ENCODE results near the gene CKAP5.

The CKAP5 gene

DNA sequence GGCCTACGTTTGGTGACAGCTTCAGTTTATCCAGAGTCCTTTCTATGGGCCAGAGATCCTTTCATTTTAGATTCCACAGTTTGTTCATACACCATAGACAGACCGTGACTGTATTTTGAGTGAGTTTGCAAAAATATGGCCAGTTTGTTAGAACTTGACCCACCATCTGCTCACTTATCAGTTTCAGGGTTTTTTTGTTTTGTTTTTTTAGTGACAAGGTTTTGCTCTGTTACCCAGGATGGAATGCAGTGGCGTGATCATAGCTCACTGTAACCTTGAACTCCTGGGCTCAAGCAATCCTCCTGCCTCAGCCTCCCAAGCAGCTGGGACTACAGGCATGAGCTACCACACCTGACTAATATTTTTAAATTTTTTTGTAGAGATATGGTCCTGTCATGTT lies 9.1 kb upstream of the CKAP5 start:
- H3K4me1 ChIP-seq (ENCODE audit: control insufficient read depth, low read depth, low read length), result peaks cover 13% of the 10 kb centered on the region
- H3K27ac ChIP-seq (ENCODE audit: low read length), result no peak overlapping the region
- H3K9ac ChIP-seq (ENCODE audit: low read length), result no peak overlapping the region
- peaks cover 41% of the 10 kb centered on the region for H3K27me3 ChIP-seq (ENCODE audit: control insufficient read depth, insufficient read depth, low read length)
- peaks cover 14% of the 10 kb centered on the region for H3K36me3 ChIP-seq (ENCODE audit: control insufficient read depth, low read depth, low read length)
- no peak overlapping the region for H3K4me3 ChIP-seq (ENCODE audit: low read length)
- no peaks in the 10 kb centered on the region for H3K9me3 ChIP-seq (ENCODE audit: control insufficient read depth, low read depth, low read length)

DNA sequence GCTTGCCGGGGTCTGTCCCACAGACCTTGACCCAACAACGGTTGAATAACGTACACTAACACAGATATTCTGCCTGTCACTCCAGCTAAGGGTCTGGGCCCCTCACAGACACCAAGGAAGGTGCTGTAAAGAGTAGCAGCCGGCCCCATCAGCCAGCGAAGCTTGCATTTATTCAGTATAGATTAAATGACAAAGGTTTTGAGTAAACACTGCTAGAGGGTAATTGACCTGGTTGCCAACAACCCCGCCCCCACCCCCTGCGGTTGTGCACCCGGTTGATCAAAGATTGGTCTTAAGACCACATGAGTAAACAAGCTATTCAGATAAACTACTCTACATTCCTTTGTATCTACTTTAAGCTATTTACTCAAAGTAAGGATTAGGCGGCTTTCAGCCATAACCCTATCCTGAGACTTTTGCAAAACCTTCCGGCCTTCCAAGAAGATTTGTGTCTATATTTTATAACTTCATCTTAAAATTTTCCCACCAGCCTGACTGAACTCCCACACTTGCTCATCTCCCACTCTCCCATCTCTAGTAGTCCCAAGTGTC lies 4.8 kb upstream of the CKAP5 start:
- Histone ChIP-seq H3K36me3 (ENCODE audit: control insufficient read depth, low read depth, low read length) (no peaks in the 10 kb centered on the region), H3K4me1 (ENCODE audit: control insufficient read depth, low read depth, low read length) (peaks cover 19% of the 10 kb centered on the region), H3K9me3 (ENCODE audit: control insufficient read depth, low read depth, low read length) (no peaks in the 10 kb centered on the region), H3K27me3 (ENCODE audit: control insufficient read depth, insufficient read depth, low read length) (peaks cover 79% of the 10 kb centered on the region), H3K9ac (ENCODE audit: low read length) (no peak overlapping the region), H3K27ac (ENCODE audit: low read length) (no peak overlapping the region), H3K4me3 (ENCODE audit: low read length) (peak overlapping the region; percentile 36)

DNA sequence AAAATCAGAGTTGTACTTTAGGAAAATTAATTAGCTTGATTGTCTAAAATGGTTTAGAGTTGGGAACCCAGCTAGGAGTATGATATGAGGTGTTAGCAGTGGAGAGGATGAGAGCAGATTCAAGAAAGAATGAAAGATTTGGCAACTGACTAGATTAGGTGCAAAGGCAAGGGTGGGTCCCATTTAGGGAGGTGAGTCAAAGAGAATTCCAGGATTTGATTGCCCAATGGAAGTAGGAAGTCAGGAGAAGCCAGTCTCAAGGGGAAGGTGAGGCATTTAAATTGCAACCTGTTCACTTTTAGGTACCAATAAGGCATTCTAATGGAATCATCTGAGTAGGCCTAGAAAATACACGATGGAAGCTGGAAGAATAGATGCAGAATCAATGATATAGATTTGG lies 3.6 kb upstream of the CKAP5 start:
- Histone ChIP-seq H3K27ac (ENCODE audit: low read length) (no peak overlapping the region), H3K9me3 (ENCODE audit: control insufficient read depth, low read depth, low read length) (no peaks in the 10 kb centered on the region), H3K9ac (ENCODE audit: low read length) (no peak overlapping the region), H3K27me3 (ENCODE audit: control insufficient read depth, insufficient read depth, low read length) (peaks cover 79% of the 10 kb centered on the region), H3K4me1 (ENCODE audit: control insufficient read depth, low read depth, low read length) (peaks cover 22% of the 10 kb centered on the region), H3K4me3 (ENCODE audit: low read length) (no peak overlapping the region), H3K36me3 (ENCODE audit: control insufficient read depth, low read depth, low read length) (no peaks in the 10 kb centered on the region)

DNA sequence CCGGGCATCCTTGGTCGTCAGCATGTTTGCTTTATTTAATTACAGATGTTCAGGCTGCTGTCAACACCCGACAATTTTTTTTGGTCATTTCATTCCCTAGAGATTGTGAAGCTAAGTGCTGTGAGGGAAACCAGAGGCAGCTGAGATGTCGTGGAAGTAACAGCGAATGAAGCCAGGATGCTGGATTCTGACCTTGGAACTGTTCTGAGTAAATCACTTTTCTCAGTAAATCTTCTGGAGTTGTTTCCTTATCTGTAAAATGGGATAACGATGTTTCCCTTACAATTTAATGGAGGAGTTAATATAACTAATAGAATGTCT lies 390 bp upstream of the CKAP5 start:
- H3K4me3 ChIP-seq (ENCODE audit: low read length), result peak overlapping the region; percentile 89
- H3K9ac ChIP-seq (ENCODE audit: low read length), result peak overlapping the region; percentile 77
- H3K36me3 ChIP-seq (ENCODE audit: control insufficient read depth, low read depth, low read length), result peaks cover 3% of the 10 kb centered on the region
- no peak overlapping the region for H3K27ac ChIP-seq (ENCODE audit: low read length)
- H3K9me3 ChIP-seq (ENCODE audit: control insufficient read depth, low read depth, low read length), result no peaks in the 10 kb centered on the region
- peaks cover 50% of the 10 kb centered on the region for H3K27me3 ChIP-seq (ENCODE audit: control insufficient read depth, insufficient read depth, low read length)
- peaks cover 22% of the 10 kb centered on the region for H3K4me1 ChIP-seq (ENCODE audit: control insufficient read depth, low read depth, low read length)

DNA sequence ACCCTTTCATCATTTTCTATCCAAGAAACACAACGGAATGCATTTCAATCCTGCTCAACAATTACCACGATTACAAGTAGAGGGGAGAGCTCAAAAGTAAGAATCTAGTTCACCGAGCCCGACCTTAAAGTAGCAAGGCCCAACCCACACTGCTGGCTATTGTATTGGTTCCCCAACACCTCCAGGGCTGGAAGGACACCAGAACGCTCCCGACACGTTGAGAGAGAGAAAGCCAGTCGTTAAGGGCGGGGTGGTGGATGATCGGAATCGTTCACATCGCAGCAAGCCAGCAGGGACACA lies 690 bp downstream of the CKAP5 start:
- Histone ChIP-seq H3K36me3 (ENCODE audit: control insufficient read depth, low read depth, low read length) (peaks cover 3% of the 10 kb centered on the region), H3K27me3 (ENCODE audit: control insufficient read depth, insufficient read depth, low read length) (peaks cover 40% of the 10 kb centered on the region), H3K9me3 (ENCODE audit: control insufficient read depth, low read depth, low read length) (no peaks in the 10 kb centered on the region), H3K4me1 (ENCODE audit: control insufficient read depth, low read depth, low read length) (peaks cover 11% of the 10 kb centered on the region), H3K4me3 (ENCODE audit: low read length) (peak overlapping the region; percentile 89), H3K9ac (ENCODE audit: low read length) (peak overlapping the region; percentile 77), H3K27ac (ENCODE audit: low read length) (no peak overlapping the region)

DNA sequence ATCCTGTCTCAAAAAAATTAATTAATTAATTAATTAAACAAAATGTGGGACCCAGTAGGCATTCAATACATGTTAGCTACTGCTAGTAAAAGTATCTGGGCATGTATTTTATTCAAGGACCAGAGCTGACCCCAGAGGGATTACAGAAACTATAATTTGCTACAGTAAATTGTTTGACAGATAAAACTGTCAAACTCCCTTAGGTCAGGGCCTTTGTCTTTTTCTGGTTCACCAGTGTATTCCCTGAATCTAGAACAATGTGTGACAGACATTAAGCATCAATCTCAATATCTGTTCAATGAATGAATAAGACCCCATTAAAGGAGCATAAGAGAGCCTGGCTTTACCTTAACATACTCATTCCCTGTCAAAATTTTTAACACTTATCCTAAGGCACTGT lies 6.0 kb downstream of the CKAP5 start:
- Histone ChIP-seq H3K9me3 (ENCODE audit: control insufficient read depth, low read depth, low read length) (no peaks in the 10 kb centered on the region), H3K4me3 (ENCODE audit: low read length) (no peak overlapping the region), H3K4me1 (ENCODE audit: control insufficient read depth, low read depth, low read length) (peaks cover 14% of the 10 kb centered on the region), H3K9ac (ENCODE audit: low read length) (no peak overlapping the region), H3K36me3 (ENCODE audit: control insufficient read depth, low read depth, low read length) (peaks cover 3% of the 10 kb centered on the region), H3K27me3 (ENCODE audit: control insufficient read depth, insufficient read depth, low read length) (no peaks in the 10 kb centered on the region), H3K27ac (ENCODE audit: low read length) (no peak overlapping the region)

DNA sequence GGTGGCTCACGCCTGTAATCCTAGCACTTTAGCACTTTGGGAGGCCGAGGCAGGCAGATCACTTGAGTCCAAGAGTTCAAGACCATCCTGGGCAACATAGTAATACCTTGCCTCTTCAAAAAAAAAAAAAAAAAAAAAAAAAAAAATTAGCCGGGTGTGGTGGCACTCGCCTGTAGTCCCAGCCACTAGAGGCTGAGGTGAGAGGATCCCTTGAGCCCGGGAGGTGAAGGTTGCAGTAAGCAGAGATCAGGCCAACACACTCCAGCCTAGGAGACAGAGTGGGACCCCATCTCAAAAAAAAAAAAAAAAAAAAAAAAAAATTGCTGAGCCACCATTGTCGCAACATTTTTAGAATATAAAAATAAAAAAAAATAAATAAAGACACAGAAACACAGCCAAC lies 7.6 kb downstream of the CKAP5 start:
- Histone ChIP-seq H3K27me3 (ENCODE audit: control insufficient read depth, insufficient read depth, low read length) (no peaks in the 10 kb centered on the region), H3K9ac (ENCODE audit: low read length) (no peak overlapping the region), H3K4me3 (ENCODE audit: low read length) (no peak overlapping the region), H3K9me3 (ENCODE audit: control insufficient read depth, low read depth, low read length) (no peaks in the 10 kb centered on the region), H3K27ac (ENCODE audit: low read length) (no peak overlapping the region), H3K36me3 (ENCODE audit: control insufficient read depth, low read depth, low read length) (peaks cover 3% of the 10 kb centered on the region), H3K4me1 (ENCODE audit: control insufficient read depth, low read depth, low read length) (peaks cover 10% of the 10 kb centered on the region)

DNA sequence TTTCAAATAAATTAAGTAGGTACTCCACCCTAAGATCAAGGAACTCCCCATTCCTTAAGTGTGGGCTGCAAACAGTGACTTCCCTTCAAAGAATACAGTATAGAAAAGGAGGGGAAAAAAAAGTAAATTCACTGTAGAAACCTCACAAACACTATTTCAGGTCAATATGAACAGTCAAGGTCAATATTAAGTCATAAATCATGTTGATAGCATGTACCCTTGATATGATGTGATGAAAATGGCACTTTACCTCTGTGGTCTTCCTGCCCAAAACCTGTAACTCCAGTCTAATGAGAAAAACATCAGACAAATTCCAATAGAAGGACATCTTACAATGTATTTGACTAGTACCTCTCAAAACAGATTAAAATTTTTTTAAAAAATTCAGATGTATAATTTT lies 8.2 kb downstream of the CKAP5 start:
- no peak overlapping the region for H3K4me3 ChIP-seq (ENCODE audit: low read length)
- H3K9ac ChIP-seq (ENCODE audit: low read length), result no peak overlapping the region
- H3K36me3 ChIP-seq (ENCODE audit: control insufficient read depth, low read depth, low read length), result peaks cover 3% of the 10 kb centered on the region
- H3K27me3 ChIP-seq (ENCODE audit: control insufficient read depth, insufficient read depth, low read length), result no peaks in the 10 kb centered on the region
- H3K4me1 ChIP-seq (ENCODE audit: control insufficient read depth, low read depth, low read length), result peaks cover 10% of the 10 kb centered on the region
- no peaks in the 10 kb centered on the region for H3K9me3 ChIP-seq (ENCODE audit: control insufficient read depth, low read depth, low read length)
- no peak overlapping the region for H3K27ac ChIP-seq (ENCODE audit: low read length)

DNA sequence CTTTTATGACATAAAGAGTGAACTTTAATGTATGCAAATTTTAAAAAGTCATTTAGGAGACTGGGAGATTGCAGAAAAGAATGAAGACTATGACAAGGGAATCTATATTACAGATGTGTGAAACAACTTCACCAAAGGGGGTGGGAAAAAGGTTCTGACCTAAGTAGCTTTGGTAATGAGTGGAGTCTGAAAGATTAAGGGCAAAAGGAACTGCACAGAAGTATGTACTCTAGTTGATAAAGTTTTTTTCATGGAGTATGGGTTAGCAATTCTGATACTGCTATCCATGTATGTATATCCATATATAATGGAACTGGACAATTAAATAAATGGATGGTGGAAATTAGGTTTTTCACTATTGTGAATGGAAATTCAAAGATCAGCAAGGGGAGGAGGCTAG lies 9.2 kb downstream of the CKAP5 start:
- Histone ChIP-seq H3K27me3 (ENCODE audit: control insufficient read depth, insufficient read depth, low read length) (no peaks in the 10 kb centered on the region), H3K9ac (ENCODE audit: low read length) (no peak overlapping the region), H3K4me3 (ENCODE audit: low read length) (no peak overlapping the region), H3K9me3 (ENCODE audit: control insufficient read depth, low read depth, low read length) (no peaks in the 10 kb centered on the region), H3K4me1 (ENCODE audit: control insufficient read depth, low read depth, low read length) (peaks cover 10% of the 10 kb centered on the region), H3K36me3 (ENCODE audit: control insufficient read depth, low read depth, low read length) (no peaks in the 10 kb centered on the region), H3K27ac (ENCODE audit: low read length) (no peak overlapping the region)

DNA sequence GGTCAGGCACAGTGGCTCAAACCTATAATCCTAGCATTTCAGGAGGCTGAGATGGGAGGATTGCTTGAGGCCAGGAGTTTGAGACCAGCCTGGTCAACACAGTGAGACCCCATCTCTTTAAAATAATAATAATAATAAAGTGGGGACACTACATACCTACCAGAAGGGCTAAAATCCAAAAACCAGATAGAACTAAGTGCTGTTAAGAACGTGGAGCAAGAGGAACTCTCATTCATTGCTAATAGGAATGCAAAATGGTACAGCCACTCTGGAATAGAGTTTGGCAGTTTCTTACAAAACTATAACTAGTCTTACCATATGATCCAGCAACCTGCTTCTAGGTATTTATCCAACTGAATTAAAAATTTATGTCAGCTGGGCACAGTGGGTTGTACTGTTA lies 9.6 kb downstream of the CKAP5 start:
- Histone ChIP-seq H3K4me3 (ENCODE audit: low read length) (no peak overlapping the region), H3K9me3 (ENCODE audit: control insufficient read depth, low read depth, low read length) (no peaks in the 10 kb centered on the region), H3K27ac (ENCODE audit: low read length) (no peak overlapping the region), H3K9ac (ENCODE audit: low read length) (no peak overlapping the region), H3K27me3 (ENCODE audit: control insufficient read depth, insufficient read depth, low read length) (no peaks in the 10 kb centered on the region), H3K36me3 (ENCODE audit: control insufficient read depth, low read depth, low read length) (no peaks in the 10 kb centered on the region), H3K4me1 (ENCODE audit: control insufficient read depth, low read depth, low read length) (peaks cover 10% of the 10 kb centered on the region)

DNA sequence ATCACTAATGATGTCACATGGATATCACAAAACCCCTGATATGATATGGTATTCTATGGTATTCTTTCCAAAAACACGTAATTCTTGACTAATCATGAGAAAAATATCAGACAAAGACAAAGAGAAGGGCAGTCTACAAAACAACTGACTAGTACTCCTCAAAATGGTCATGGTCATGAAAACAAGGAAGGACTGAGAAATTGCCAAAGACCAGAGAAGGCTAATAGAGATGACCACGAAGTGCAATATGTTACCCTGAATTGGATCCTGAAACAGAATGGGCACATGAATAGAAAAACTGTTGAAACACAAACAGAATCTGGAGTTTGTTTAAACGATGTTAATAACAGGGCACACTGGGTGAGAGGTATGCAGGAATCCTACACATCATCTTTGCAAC lies 10.2 kb downstream of the CKAP5 start:
- no peaks in the 10 kb centered on the region for H3K9me3 ChIP-seq (ENCODE audit: control insufficient read depth, low read depth, low read length)
- peak overlapping the region; percentile 6 for H3K4me3 ChIP-seq (ENCODE audit: low read length)
- H3K4me1 ChIP-seq (ENCODE audit: control insufficient read depth, low read depth, low read length), result peaks cover 10% of the 10 kb centered on the region
- H3K27ac ChIP-seq (ENCODE audit: low read length), result no peak overlapping the region
- no peaks in the 10 kb centered on the region for H3K36me3 ChIP-seq (ENCODE audit: control insufficient read depth, low read depth, low read length)
- H3K9ac ChIP-seq (ENCODE audit: low read length), result no peak overlapping the region
- no peaks in the 10 kb centered on the region for H3K27me3 ChIP-seq (ENCODE audit: control insufficient read depth, insufficient read depth, low read length)

DNA sequence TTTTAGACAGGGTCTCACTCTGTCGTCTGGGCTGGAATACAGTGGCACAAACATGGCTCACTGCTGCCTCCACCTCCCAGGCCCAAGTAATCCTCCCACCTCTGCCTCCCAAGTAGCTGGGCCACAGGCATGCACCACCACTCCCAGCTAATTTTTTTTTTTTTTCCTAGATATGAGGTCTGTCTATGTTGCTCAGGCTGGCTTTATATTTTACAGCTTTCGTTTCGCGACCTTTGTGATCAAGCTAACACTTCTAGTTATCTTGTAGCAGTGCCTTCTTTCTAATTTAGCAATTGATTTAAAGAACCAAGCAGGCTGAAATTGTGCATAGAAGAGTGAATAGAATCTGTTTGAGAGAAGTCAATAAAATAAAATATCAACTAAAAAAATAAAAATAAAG lies 11.3 kb downstream of the CKAP5 start:
- H3K4me1 ChIP-seq (ENCODE audit: control insufficient read depth, low read depth, low read length), result peaks cover 10% of the 10 kb centered on the region
- H3K27ac ChIP-seq (ENCODE audit: low read length), result no peak overlapping the region
- H3K36me3 ChIP-seq (ENCODE audit: control insufficient read depth, low read depth, low read length), result no peaks in the 10 kb centered on the region
- no peak overlapping the region for H3K4me3 ChIP-seq (ENCODE audit: low read length)
- no peaks in the 10 kb centered on the region for H3K27me3 ChIP-seq (ENCODE audit: control insufficient read depth, insufficient read depth, low read length)
- no peaks in the 10 kb centered on the region for H3K9me3 ChIP-seq (ENCODE audit: control insufficient read depth, low read depth, low read length)
- H3K9ac ChIP-seq (ENCODE audit: low read length), result no peak overlapping the region

Data from iPS-18a (cell line).